ENCODE data around the gene ZIC5.

ZIC5 gene

DNA sequence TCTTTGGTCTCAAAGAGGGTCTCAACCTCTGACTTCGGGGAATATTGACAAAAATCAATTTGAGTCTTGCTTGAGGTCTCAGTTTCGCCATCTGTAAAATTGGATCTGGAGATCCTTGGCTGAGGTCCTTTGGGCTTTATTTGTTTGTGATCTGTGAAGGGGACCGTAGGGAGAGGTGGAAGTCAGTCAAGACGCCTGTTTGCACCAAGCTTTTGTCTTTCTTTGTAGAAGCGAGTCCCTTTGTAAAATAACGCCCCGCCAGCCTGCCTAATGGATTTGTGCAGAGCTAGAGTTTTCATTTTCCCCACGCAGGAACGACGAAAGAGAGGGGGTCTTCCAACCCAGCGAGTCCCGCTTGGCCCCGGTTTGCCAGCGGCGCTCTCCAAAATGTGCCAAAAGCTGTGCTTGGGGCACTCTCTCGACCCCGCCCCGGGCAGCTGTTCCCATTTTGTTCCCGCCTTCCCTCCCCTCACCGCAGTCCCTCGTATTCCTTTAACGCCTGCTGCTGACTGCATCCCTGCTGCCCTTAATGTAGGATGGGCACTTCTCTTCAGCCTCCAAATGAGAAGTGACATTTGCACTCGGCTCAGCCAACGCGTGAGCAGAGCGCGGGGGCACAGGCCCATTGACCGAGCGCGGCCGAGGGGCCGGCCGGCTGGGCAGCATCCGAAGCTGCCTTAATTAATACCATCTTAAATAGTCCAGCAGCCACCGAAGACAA is 13.0 kb downstream of the ZIC5 start:
- Histone ChIP-seq H3K4me3 (ENCODE audit: low read length, poor library complexity, severe bottlenecking) (no peak overlapping the region), H3K27me3 (ENCODE audit: insufficient read depth, low read length, poor library complexity, severe bottlenecking) (no peaks in the 10 kb centered on the region), H3K9ac (ENCODE audit: low read depth, low read length, poor library complexity, severe bottlenecking) (no peak overlapping the region), H3K79me2 (ENCODE audit: insufficient read depth, low read length) (no peaks in the 10 kb centered on the region), H2AFZ (ENCODE audit: low read length) (no peak overlapping the region), H3K9me3 (ENCODE audit: insufficient read depth, low read depth, low read length) (no peaks in the 10 kb centered on the region), H3K4me1 (ENCODE audit: insufficient read depth, low read length, poor library complexity, severe bottlenecking) (no peaks in the 10 kb centered on the region), H3K4me2 (ENCODE audit: low read depth, low read length, poor library complexity, severe bottlenecking) (no peak overlapping the region), H3K36me3 (ENCODE audit: insufficient read depth, low read length) (no peaks in the 10 kb centered on the region), H4K20me1 (ENCODE audit: insufficient read depth, low read length, poor library complexity, severe bottlenecking) (no peaks in the 10 kb centered on the region), H3K9me2 (replicated peaks; ENCODE audit: low read depth, low read length) (no peaks in the 10 kb centered on the region), H3F3A (ENCODE audit: low read depth) (no peaks in the 10 kb centered on the region)
- TF ChIP-seq EZH2phosphoT487 (IDR thresholded peaks at IDR 0.05; ENCODE audit: borderline replicate concordance), result no peak
- TF ChIP-seq, protein P1, sequence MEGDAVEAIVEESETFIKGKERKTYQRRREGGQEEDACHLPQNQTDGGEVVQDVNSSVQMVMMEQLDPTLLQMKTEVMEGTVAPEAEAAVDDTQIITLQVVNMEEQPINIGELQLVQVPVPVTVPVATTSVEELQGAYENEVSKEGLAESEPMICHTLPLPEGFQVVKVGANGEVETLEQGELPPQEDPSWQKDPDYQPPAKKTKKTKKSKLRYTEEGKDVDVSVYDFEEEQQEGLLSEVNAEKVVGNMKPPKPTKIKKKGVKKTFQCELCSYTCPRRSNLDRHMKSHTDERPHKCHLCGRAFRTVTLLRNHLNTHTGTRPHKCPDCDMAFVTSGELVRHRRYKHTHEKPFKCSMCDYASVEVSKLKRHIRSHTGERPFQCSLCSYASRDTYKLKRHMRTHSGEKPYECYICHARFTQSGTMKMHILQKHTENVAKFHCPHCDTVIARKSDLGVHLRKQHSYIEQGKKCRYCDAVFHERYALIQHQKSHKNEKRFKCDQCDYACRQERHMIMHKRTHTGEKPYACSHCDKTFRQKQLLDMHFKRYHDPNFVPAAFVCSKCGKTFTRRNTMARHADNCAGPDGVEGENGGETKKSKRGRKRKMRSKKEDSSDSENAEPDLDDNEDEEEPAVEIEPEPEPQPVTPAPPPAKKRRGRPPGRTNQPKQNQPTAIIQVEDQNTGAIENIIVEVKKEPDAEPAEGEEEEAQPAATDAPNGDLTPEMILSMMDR (conservative IDR thresholded peaks at IDR 0.05; ENCODE audit: low read length), result no peak

DNA sequence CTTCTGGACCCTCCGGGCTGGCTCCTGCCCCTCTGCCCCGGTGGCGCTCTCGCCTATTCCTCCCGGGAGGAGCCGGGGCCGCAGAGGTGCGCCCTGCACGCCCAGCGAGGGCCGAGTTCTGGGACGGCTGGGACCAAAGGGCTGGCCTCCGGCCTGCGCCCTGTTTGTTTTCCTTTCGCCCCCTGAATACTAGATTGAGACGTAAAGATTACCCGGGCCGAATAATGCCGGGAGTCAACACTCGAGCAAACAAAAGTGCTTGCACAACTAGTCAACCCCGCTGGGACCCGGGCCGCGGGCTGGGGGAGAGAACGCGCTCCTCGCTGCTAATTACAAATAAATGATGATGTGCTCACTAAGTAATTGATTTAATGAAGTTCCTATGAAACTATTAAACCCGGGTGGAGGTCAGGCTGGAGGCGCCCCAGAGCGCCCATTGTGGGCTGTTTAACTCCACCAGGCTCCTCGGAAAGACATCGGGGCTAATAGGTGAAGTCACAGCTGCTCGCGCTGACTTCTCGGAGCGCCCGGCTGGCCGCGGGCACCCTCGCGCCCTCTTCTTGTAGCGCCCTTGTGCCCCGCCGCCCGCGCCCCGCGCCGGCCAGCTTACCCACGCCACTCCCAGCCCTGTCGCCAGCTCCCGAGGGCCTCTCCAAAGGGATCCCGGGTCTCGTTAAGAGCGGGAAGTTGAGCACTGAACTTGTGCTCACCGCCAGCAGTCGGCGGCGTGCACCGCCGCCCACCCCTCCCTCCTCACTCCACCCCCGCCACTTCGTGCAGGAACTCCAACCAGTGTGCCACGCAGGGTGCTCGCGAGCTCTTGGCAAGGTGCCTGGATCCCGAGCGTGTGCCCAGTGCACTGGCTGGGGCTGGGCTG is 14.9 kb downstream of the ZIC5 start:
- H3K4me3 ChIP-seq (ENCODE audit: low read length, poor library complexity, severe bottlenecking), result no peak overlapping the region
- H2AFZ ChIP-seq (ENCODE audit: low read length), result no peak overlapping the region
- H3K9ac ChIP-seq (ENCODE audit: low read depth, low read length, poor library complexity, severe bottlenecking), result no peak overlapping the region
- H3K4me2 ChIP-seq (ENCODE audit: low read depth, low read length, poor library complexity, severe bottlenecking), result no peak overlapping the region
- no peaks in the 10 kb centered on the region for H3K4me1 ChIP-seq (ENCODE audit: insufficient read depth, low read length, poor library complexity, severe bottlenecking)
- H3K36me3 ChIP-seq (ENCODE audit: insufficient read depth, low read length), result no peaks in the 10 kb centered on the region
- TF ChIP-seq, protein P1 (conservative IDR thresholded peaks at IDR 0.05; ENCODE audit: low read length), result no peak
- TF ChIP-seq EZH2phosphoT487 (IDR thresholded peaks at IDR 0.05; ENCODE audit: borderline replicate concordance), result no peak
- H3K9me3 ChIP-seq (ENCODE audit: insufficient read depth, low read depth, low read length), result no peaks in the 10 kb centered on the region
- no peaks in the 10 kb centered on the region for H3K9me2 ChIP-seq (replicated peaks; ENCODE audit: low read depth, low read length)
- no peaks in the 10 kb centered on the region for H3K79me2 ChIP-seq (ENCODE audit: insufficient read depth, low read length)
- no peaks in the 10 kb centered on the region for H3K27me3 ChIP-seq (ENCODE audit: insufficient read depth, low read length, poor library complexity, severe bottlenecking)
- H3F3A ChIP-seq (ENCODE audit: low read depth), result no peaks in the 10 kb centered on the region
- H4K20me1 ChIP-seq (ENCODE audit: insufficient read depth, low read length, poor library complexity, severe bottlenecking), result no peaks in the 10 kb centered on the region

DNA sequence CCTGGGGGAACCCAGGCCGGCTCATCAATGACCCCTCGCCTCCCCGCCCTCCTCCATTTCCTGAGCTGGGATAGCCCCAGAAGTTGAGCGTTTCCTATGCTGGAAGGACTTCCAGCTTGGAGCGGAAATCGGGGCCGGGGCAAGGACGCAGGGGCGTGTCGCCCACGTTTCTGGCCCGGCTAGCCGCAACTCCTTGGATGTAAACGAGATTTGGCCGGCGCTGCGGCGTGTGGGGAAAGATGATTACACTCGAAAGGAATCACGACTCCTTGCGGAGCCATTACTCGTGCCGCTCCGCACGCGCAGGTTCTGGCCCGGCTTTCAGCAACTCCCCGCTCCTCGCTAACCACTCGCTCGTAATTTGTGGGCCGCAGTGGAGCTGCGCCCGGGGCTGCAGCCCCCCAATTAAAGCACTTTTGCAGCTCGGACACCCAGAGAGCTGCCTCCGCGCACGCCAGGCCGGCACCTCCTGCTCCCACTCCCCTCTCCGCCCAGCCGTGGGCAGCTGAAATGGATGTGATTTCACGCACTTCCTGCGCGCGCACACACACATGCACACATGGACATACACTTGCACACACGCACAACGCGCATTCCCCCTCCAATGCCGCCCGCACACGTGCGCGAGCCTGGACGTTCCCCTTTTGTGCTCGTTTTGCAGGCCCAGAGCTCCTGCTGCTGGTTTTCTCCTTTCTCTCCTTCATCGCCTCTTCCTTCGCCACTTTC is 15.7 kb downstream of the ZIC5 start:
- Histone ChIP-seq H3K4me2 (ENCODE audit: low read depth, low read length, poor library complexity, severe bottlenecking) (no peak overlapping the region), H3K79me2 (ENCODE audit: insufficient read depth, low read length) (no peaks in the 10 kb centered on the region), H3K27me3 (ENCODE audit: insufficient read depth, low read length, poor library complexity, severe bottlenecking) (no peaks in the 10 kb centered on the region), H3K9me3 (ENCODE audit: insufficient read depth, low read depth, low read length) (no peaks in the 10 kb centered on the region), H3K9me2 (replicated peaks; ENCODE audit: low read depth, low read length) (no peaks in the 10 kb centered on the region), H3K4me3 (ENCODE audit: low read length, poor library complexity, severe bottlenecking) (no peak overlapping the region), H4K20me1 (ENCODE audit: insufficient read depth, low read length, poor library complexity, severe bottlenecking) (no peaks in the 10 kb centered on the region), H3K4me1 (ENCODE audit: insufficient read depth, low read length, poor library complexity, severe bottlenecking) (no peaks in the 10 kb centered on the region), H3K36me3 (ENCODE audit: insufficient read depth, low read length) (no peaks in the 10 kb centered on the region), H2AFZ (ENCODE audit: low read length) (no peak overlapping the region), H3K9ac (ENCODE audit: low read depth, low read length, poor library complexity, severe bottlenecking) (no peak overlapping the region), H3F3A (ENCODE audit: low read depth) (no peaks in the 10 kb centered on the region)
- no peak for TF ChIP-seq EZH2phosphoT487 (IDR thresholded peaks at IDR 0.05; ENCODE audit: borderline replicate concordance)
- TF ChIP-seq, protein P1 (conservative IDR thresholded peaks at IDR 0.05; ENCODE audit: low read length), result no peak

Data from Loucy (cell line).